Esophagus squamous epithelium (tissue), 4 donors: ENCODE measurements around the gene BCAP29.

Experiments
- CTCF ChIP-seq, 6 experiments: fragments of 450-650 bp in 4 of 6; fragments of 200-600 bp in 2 of 6; sonication (generic) in 2 of 6; IDR thresholded peaks; one replicate each; pipeline ENCODE4 v1.5.1; 2016 to 2019; ENCODE audit warnings: antibody characterized with exemption in 6 of 6, mild to moderate bottlenecking in 4 of 6, moderate library complexity in 4 of 6
- POLR2A ChIP-seq, 4 donors: fragments of 450-650 bp; IDR thresholded peaks; one replicate each; pipeline ENCODE4 v1.6.1; 2017; ENCODE audit warnings: antibody characterized with exemption in 4 of 4, mild to moderate bottlenecking in 4 of 4, moderate library complexity in 3 of 4

GRCh38 chr7:107581387-107582013, 1.5 kb downstream of the BCAP29 start:
- TF ChIP-seq CTCF (IDR thresholded peaks at IDR 0.05) (no peak), POLR2A (IDR thresholded peaks at IDR 0.05) (no peak)
